ENCODE data around the gene TSNAXIP1. TPM values are rescaled to one million over a fixed set of nuclear protein-coding genes. Genes with fewer than 3 reads are reported as not detected.
"Not testable (repeated sequence)": the region's sequence is repeated elsewhere in the genome, so short reads cannot be mapped to it uniquely, and the experiment has no call there.

Gene TSNAXIP1
- total and polyA plus RNA-seq, 2 experiments from 2014 or later = 0.97 to 2.4 TPM

GRCh38 chr16:67864044-67864443 is 57.4 kb downstream of the TSNAXIP1 start:
- H3K4me3 ChIP-seq; H3K9me2 ChIP-seq (ENCODE audit: insufficient read depth); H3K27me3 Mint-ChIP-seq (ENCODE audit: insufficient read depth, low read depth, poor library complexity); H3K4me3 Mint-ChIP-seq; H3K27ac Mint-ChIP-seq; H3K4me1 ChIP-seq (ENCODE audit: insufficient read depth); H2AFZ ChIP-seq; DNase-seq (ENCODE audit: low spot score); H3K27me3 ChIP-seq (ENCODE audit: insufficient read depth); H3K4me2 ChIP-seq; ATAC-seq; H3K9me3 Mint-ChIP-seq: not testable (repeated sequence)
- Histone ChIP-seq H3F3A (replicated peaks; ENCODE audit: low read depth) (peaks cover 16% of the 10 kb centered on the region), H3K36me3 (ENCODE audit: insufficient read depth) (peaks cover 35% of the 10 kb centered on the region), H3K79me2 (replicated peaks; ENCODE audit: insufficient read depth) (peaks cover 64% of the 10 kb centered on the region), H3K27ac (ENCODE audit: low read depth) (peak overlapping the region; percentile 69), H4K20me1 (replicated peaks; ENCODE audit: insufficient read depth) (peaks cover 48% of the 10 kb centered on the region)
- H3K4me1 Mint-ChIP-seq = peaks cover 15% of the 10 kb centered on the region
- H3K36me3 Mint-ChIP-seq (ENCODE audit: low read depth) = peaks cover 59% of the 10 kb centered on the region

GRCh38 chr16:67864594-67864993 is 57.9 kb downstream of the TSNAXIP1 start:
- no peak overlapping the region; the same call in 1 of the 2 replicates for H3K27ac Mint-ChIP-seq
- H3K4me3 Mint-ChIP-seq = no peak overlapping the region
- Histone ChIP-seq H4K20me1 (replicated peaks; ENCODE audit: insufficient read depth) (peaks cover 45% of the 10 kb centered on the region), H3K27me3 (ENCODE audit: insufficient read depth) (no peaks in the 10 kb centered on the region), H3K4me2 (no peak overlapping the region), H3K4me1 (ENCODE audit: insufficient read depth) (no peaks in the 10 kb centered on the region), H3K27ac (ENCODE audit: low read depth) (peak overlapping the region; percentile 63; the same call in 1 of the 2 replicates), H3F3A (replicated peaks; ENCODE audit: low read depth) (peaks cover 20% of the 10 kb centered on the region), H3K9me2 (ENCODE audit: insufficient read depth) (no peaks in the 10 kb centered on the region), H3K4me3 (no peak overlapping the region), H3K79me2 (replicated peaks; ENCODE audit: insufficient read depth) (peaks cover 59% of the 10 kb centered on the region), H2AFZ (no peak overlapping the region), H3K36me3 (ENCODE audit: insufficient read depth) (peaks cover 35% of the 10 kb centered on the region)
- ATAC-seq (peak; percentile 32; the same call in 2 of the 3 replicates), DNase-seq (ENCODE audit: low spot score) (no peak)
- H3K27me3 Mint-ChIP-seq (ENCODE audit: insufficient read depth, low read depth, poor library complexity) = no peaks in the 10 kb centered on the region
- H3K4me1 Mint-ChIP-seq = peaks cover 15% of the 10 kb centered on the region
- H3K36me3 Mint-ChIP-seq (ENCODE audit: low read depth) = peaks cover 62% of the 10 kb centered on the region
- TF ChIP-seq NANOG (IDR thresholded peaks at IDR 0.05; ENCODE audit: borderline replicate concordance) = no peak
- H3K9me3 Mint-ChIP-seq = no peaks in the 10 kb centered on the region

- peaks cover 42% of the 10 kb centered on the region for H4K20me1 ChIP-seq (replicated peaks; ENCODE audit: insufficient read depth)
- Mint-ChIP-seq H3K36me3 (ENCODE audit: low read depth) (peaks cover 66% of the 10 kb centered on the region), H3K4me3 (no peak overlapping the region), H3K27ac (no peak overlapping the region), H3K9me3 (no peaks in the 10 kb centered on the region; the same call in 2 of the 3 replicates), H3K4me1 (peaks cover 15% of the 10 kb centered on the region), H3K27me3 (ENCODE audit: insufficient read depth, low read depth, poor library complexity) (no peaks in the 10 kb centered on the region)
- peak; percentile 71 for DNase-seq (ENCODE audit: low spot score)
- peaks cover 28% of the 10 kb centered on the region for H3F3A ChIP-seq (replicated peaks; ENCODE audit: low read depth)
- no peaks in the 10 kb centered on the region for H3K9me2 ChIP-seq (ENCODE audit: insufficient read depth)
- H3K4me3 ChIP-seq = no peak overlapping the region
- TF ChIP-seq NANOG (IDR thresholded peaks at IDR 0.05; ENCODE audit: borderline replicate concordance) = no peak
- TF ChIP-seq CTCF (conservative IDR thresholded peaks at IDR 0.05; ENCODE audit: low read depth in 2 of 2) = peak; percentile 62 to 76
- no peak for TF ChIP-seq ZNF462 (CRISPR knock-in tag; IDR thresholded peaks at IDR 0.05)
- no peak for TF ChIP-seq EZH2phosphoT487 (IDR thresholded peaks at IDR 0.05; ENCODE audit: unreplicated experiment)
- H2AFZ ChIP-seq = no peak overlapping the region
- no peak overlapping the region for H3K4me2 ChIP-seq
- H3K27me3 ChIP-seq (ENCODE audit: insufficient read depth) = no peaks in the 10 kb centered on the region
- ATAC-seq = peak; percentile 92
- H3K4me1 ChIP-seq (ENCODE audit: insufficient read depth) = no peaks in the 10 kb centered on the region
- H3K79me2 ChIP-seq (replicated peaks; ENCODE audit: insufficient read depth) = peaks cover 52% of the 10 kb centered on the region
- H3K36me3 ChIP-seq (ENCODE audit: insufficient read depth) = peaks cover 41% of the 10 kb centered on the region
- peak overlapping the region; percentile 63; the same call in 1 of the 2 replicates for H3K27ac ChIP-seq (ENCODE audit: low read depth)
These were observed 58.6 kb downstream of the TSNAXIP1 start for GRCh38 chr16:67865318-67865717.

Data from GM23338 (cell line).